K562 treated with DMSO at 1 percent for 4 hours (cell line): ENCODE data around the gene GOLGA3. TPM values are rescaled to one million over a fixed set of nuclear protein-coding genes. Genes with fewer than 3 reads are reported as not detected.

Experiments used
- total RNA-seq: library from RNA; unstranded; fragments of 300-600 nt; gene quantifications from 2 replicates; pipeline ENCODE4 v1.2.3, GENCODE V29; 2022; ENCODE audit not compliant: insufficient read depth

GOLGA3 gene, protein sequence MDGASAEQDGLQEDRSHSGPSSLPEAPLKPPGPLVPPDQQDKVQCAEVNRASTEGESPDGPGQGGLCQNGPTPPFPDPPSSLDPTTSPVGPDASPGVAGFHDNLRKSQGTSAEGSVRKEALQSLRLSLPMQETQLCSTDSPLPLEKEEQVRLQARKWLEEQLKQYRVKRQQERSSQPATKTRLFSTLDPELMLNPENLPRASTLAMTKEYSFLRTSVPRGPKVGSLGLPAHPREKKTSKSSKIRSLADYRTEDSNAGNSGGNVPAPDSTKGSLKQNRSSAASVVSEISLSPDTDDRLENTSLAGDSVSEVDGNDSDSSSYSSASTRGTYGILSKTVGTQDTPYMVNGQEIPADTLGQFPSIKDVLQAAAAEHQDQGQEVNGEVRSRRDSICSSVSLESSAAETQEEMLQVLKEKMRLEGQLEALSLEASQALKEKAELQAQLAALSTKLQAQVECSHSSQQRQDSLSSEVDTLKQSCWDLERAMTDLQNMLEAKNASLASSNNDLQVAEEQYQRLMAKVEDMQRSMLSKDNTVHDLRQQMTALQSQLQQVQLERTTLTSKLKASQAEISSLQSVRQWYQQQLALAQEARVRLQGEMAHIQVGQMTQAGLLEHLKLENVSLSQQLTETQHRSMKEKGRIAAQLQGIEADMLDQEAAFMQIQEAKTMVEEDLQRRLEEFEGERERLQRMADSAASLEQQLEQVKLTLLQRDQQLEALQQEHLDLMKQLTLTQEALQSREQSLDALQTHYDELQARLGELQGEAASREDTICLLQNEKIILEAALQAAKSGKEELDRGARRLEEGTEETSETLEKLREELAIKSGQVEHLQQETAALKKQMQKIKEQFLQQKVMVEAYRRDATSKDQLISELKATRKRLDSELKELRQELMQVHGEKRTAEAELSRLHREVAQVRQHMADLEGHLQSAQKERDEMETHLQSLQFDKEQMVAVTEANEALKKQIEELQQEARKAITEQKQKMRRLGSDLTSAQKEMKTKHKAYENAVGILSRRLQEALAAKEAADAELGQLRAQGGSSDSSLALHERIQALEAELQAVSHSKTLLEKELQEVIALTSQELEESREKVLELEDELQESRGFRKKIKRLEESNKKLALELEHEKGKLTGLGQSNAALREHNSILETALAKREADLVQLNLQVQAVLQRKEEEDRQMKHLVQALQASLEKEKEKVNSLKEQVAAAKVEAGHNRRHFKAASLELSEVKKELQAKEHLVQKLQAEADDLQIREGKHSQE (N-terminal part only)
- total RNA-seq, result 26.1 and 36.3 TPM in 2 replicates

GRCh38 chr12:132828706-132829534 lies at the start of gene GOLGA3:
Gene GOLGA3, minus strand, starts transcription at chr12:132828869. Its CDS starts 6,741 bp downstream, at chr12:132822128.

DNA sequence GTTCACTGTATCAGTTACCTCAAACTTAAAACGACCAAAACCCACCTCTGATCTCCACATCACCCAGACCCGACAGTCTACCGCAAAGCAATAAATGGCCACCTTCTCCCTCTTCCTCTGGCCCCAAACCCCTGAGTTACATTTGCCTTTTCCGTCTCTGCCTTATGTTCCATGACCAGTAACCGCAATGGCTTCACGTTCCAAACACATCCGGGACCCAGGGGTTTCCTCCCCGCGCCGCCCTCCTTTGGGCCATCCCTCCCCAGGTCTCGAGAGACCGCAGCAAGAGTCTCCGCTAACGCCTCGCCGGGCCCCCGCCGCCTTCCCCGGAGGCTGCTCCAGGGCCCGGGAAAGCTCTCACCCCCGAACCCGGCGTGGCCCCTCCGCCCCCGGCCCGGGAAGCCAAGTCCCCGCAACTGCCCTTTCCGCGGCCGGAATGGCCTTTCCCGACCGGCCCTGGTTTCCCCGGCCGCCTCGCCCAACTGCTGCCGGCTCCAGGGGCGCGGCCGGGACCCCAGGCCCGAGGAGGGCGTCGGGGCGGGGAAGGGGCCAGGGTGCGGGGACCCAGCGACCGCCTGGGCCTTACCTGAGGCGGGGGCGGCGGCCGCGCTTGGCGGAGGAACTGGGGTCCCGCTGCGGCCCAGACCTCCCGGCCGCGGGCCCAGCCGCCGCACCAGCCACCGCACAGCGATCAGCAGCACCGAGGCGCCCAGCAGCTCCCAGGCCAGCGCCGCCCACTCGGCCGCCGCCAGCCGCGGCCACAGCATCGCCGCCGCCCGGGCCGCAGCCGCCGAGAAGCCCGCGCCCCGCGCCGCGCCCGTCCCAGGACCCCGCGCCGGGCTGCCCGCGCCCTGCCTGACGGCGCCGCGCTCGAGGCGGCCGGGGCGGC lies 67.4 kb downstream of the GOLGA3 start, which contains the start of gene ANKLE2:
TSS of gene ANKLE2 (minus strand) at position 801 of the 889 bp plus-strand sequence. CDS start at position 767, 34 bp downstream.

Other genes with a start within 250 kb of the GOLGA3 start
- not detected in 2 replicates for gene LRCOL1, start 218.3 kb downstream of the GOLGA3 start, total RNA-seq
- gene P2RX2, start 210.1 kb downstream of the GOLGA3 start, total RNA-seq, result 0.70 TPM in 1 of 2 replicates, not detected in the other
- gene POLE, start 141.5 kb downstream of the GOLGA3 start, total RNA-seq, result 41.1 and 63.6 TPM in 2 replicates
- gene PXMP2, start 141.3 kb downstream of the GOLGA3 start, total RNA-seq, result 54.8 and 69.1 TPM in 2 replicates
- 26.6 and 28.7 TPM in 2 replicates for gene PGAM5, start 118.0 kb downstream of the GOLGA3 start, total RNA-seq
- 21.9 and 32.2 TPM in 2 replicates for gene ANKLE2, start 67.0 kb downstream of the GOLGA3 start, total RNA-seq
- gene CHFR, start 58.7 kb upstream of the GOLGA3 start, total RNA-seq, result 20.2 and 25.5 TPM in 2 replicates
- 0.52 and 2.4 TPM in 2 replicates for gene ZNF605, start 127.4 kb upstream of the GOLGA3 start, total RNA-seq
- 5.3 and 5.4 TPM in 2 replicates for gene ZNF26, start 157.5 kb upstream of the GOLGA3 start, total RNA-seq
- 7.4 and 8.2 TPM in 2 replicates for gene ZNF84, start 208.6 kb upstream of the GOLGA3 start, total RNA-seq